Nephron (organoid): ENCODE data around the gene CABP1.

Experiments used
- H3K27ac Mint-ChIP-seq, 3 experiments: 2 replicates each; pipeline ENCODE4 v1.8.0; 2020; ENCODE audit warnings: mixed read lengths in 3 of 3, mild to moderate bottlenecking in 2 of 3, moderate library complexity in 1 of 3
- H3K27me3 Mint-ChIP-seq: 2 replicates; pipeline ENCODE4 v1.8.0; 2021; ENCODE audit warnings: low read depth, mild to moderate bottlenecking, moderate library complexity, mixed read lengths
- H3K36me3 Mint-ChIP-seq: 2 replicates; pipeline ENCODE4 v1.8.0; 2020; ENCODE audit warnings: low read depth, mixed read lengths
- H3K4me1 Mint-ChIP-seq: 2 replicates; pipeline ENCODE4 v1.8.0; 2020; ENCODE audit warnings: mixed read lengths
- H3K4me3 Mint-ChIP-seq, 3 experiments: 2 replicates each; pipeline ENCODE4 v1.8.0; 2020; ENCODE audit warnings: mild to moderate bottlenecking in 3 of 3, mixed read lengths in 3 of 3, moderate library complexity in 2 of 3
- H3K9me3 Mint-ChIP-seq: 2 replicates; pipeline ENCODE4 v1.8.0; 2020; ENCODE audit warnings: mixed read lengths
- CTCF ChIP-seq, 3 experiments: fragments of 200-600 bp; sonication (generic); IDR thresholded peaks; one replicate each; pipeline ENCODE4 v1.5.0; 2021; ENCODE audit warnings: antibody characterized with exemption in 3 of 3; ENCODE audit not compliant: unreplicated experiment in 3 of 3

The CABP1 gene

GRCh38 chr12:120653611-120654010, 13.2 kb downstream of the CABP1 start:
- H3K27ac Mint-ChIP-seq, result no peak overlapping the region
- H3K4me3 Mint-ChIP-seq, result no peak overlapping the region
- H3K27me3 Mint-ChIP-seq, result peaks cover 40% of the 10 kb centered on the region
- no peak for TF ChIP-seq CTCF (IDR thresholded peaks at IDR 0.05; ENCODE audit: unreplicated experiment in 3 of 3)
- H3K36me3 Mint-ChIP-seq, result no peaks in the 10 kb centered on the region
- H3K9me3 Mint-ChIP-seq, result no peaks in the 10 kb centered on the region
- H3K4me1 Mint-ChIP-seq, result peaks cover 40% of the 10 kb centered on the region

GRCh38 chr12:120654656-120655055, 14.2 kb downstream of the CABP1 start:
- H3K36me3 Mint-ChIP-seq, result no peaks in the 10 kb centered on the region
- no peak for TF ChIP-seq CTCF (IDR thresholded peaks at IDR 0.05; ENCODE audit: unreplicated experiment in 3 of 3)
- H3K4me3 Mint-ChIP-seq, result no peak overlapping the region

GRCh38 chr12:120656008-120656407, 15.6 kb downstream of the CABP1 start:
- Mint-ChIP-seq H3K27ac (no peak overlapping the region), H3K4me1 (peaks cover 20% of the 10 kb centered on the region), H3K36me3 (no peaks in the 10 kb centered on the region), H3K9me3 (no peaks in the 10 kb centered on the region), H3K27me3 (peaks cover 26% of the 10 kb centered on the region), H3K4me3 (no peak overlapping the region)
- TF ChIP-seq CTCF (IDR thresholded peaks at IDR 0.05; ENCODE audit: unreplicated experiment in 3 of 3), result no peak

More at GRCh38 chr12:120654656-120655055, 14.2 kb downstream of the CABP1 start:
- H3K27ac Mint-ChIP-seq, result no peak overlapping the region
- H3K4me1 Mint-ChIP-seq, result peaks cover 31% of the 10 kb centered on the region
- no peaks in the 10 kb centered on the region for H3K9me3 Mint-ChIP-seq
- H3K27me3 Mint-ChIP-seq, result peaks cover 36% of the 10 kb centered on the region

GRCh38 chr12:120658286-120659150, 18.1 kb downstream of the CABP1 start:
- H3K27ac Mint-ChIP-seq, result no peak overlapping the region
- no peaks in the 10 kb centered on the region for H3K4me1 Mint-ChIP-seq
- no peak overlapping the region for H3K4me3 Mint-ChIP-seq
- H3K27me3 Mint-ChIP-seq, result peaks cover 15% of the 10 kb centered on the region
- no peaks in the 10 kb centered on the region for H3K36me3 Mint-ChIP-seq
- H3K9me3 Mint-ChIP-seq, result no peaks in the 10 kb centered on the region
- TF ChIP-seq CTCF (IDR thresholded peaks at IDR 0.05; ENCODE audit: unreplicated experiment in 3 of 3), result no peak

GRCh38 chr12:120659151-120659525, 18.7 kb downstream of the CABP1 start:
- H3K27ac Mint-ChIP-seq, result no peak overlapping the region
- no peaks in the 10 kb centered on the region for H3K4me1 Mint-ChIP-seq
- H3K9me3 Mint-ChIP-seq, result no peaks in the 10 kb centered on the region
- TF ChIP-seq CTCF (IDR thresholded peaks at IDR 0.05; ENCODE audit: unreplicated experiment in 3 of 3), result no peak
- H3K36me3 Mint-ChIP-seq, result no peaks in the 10 kb centered on the region
- H3K27me3 Mint-ChIP-seq, result peaks cover 15% of the 10 kb centered on the region
- H3K4me3 Mint-ChIP-seq, result no peak overlapping the region

- Mint-ChIP-seq H3K9me3 (no peaks in the 10 kb centered on the region), H3K36me3 (no peaks in the 10 kb centered on the region), H3K27me3 (peaks cover 9% of the 10 kb centered on the region), H3K27ac (no peak overlapping the region), H3K4me1 (no peaks in the 10 kb centered on the region), H3K4me3 (no peak overlapping the region)
- no peak for TF ChIP-seq CTCF (IDR thresholded peaks at IDR 0.05; ENCODE audit: unreplicated experiment in 3 of 3)
Measured at GRCh38 chr12:120661432-120661831, 21.0 kb downstream of the CABP1 start.
